Stomach (tissue), 9 donors: ENCODE results near the gene RAP2A. TPM values are rescaled to one million over a fixed set of nuclear protein-coding genes. Genes with fewer than 3 reads are reported as not detected.

ENCODE experiments used
- DNase-seq, 2 donors: peaks; one replicate each; pipeline versions ENCODE4 v3.0.0 to v3.0.0-alpha.2; 2013 to 2019
- H3K27ac ChIP-seq, 5 donors: fragments of 200-600 bp in 4 of 5; sonication (generic) in 4 of 5; one replicate each; pipeline ENCODE4 v1.5.1; 2013 to 2019; ENCODE audit warnings: mild to moderate bottlenecking in 1 of 5, moderate library complexity in 1 of 5
- H3K27me3 ChIP-seq, 3 donors: fragments of 200-600 bp; sonication (generic); one replicate each; pipeline ENCODE4 v1.5.1; 2017 to 2019; ENCODE audit warnings: mixed run types in 1 of 3
- H3K36me3 ChIP-seq, 4 donors: fragments of 200-600 bp; sonication (generic); 1 replicate in 3 of 4; 2 replicates in 1 of 4; pipeline ENCODE4 v1.5.1; 2016 to 2019
- H3K4me1 ChIP-seq, 4 donors: fragments of 200-600 bp; sonication (generic); one replicate each; pipeline ENCODE4 v1.5.1; 2016 to 2019
- H3K4me3 ChIP-seq, 4 donors: fragments of 200-600 bp; sonication (generic) in 3 of 4; one replicate each; pipeline ENCODE4 v1.5.1; 2016 to 2019; ENCODE audit warnings: mild to moderate bottlenecking in 1 of 4
- H3K9me3 ChIP-seq, 4 donors: fragments of 200-600 bp; sonication (generic); one replicate each; pipeline ENCODE4 v1.5.1; 2016 to 2019
- CTCF ChIP-seq, 7 experiments: fragments of 450-650 bp in 4 of 7; fragments of 200-600 bp in 3 of 7; sonication (generic) in 3 of 7; IDR thresholded peaks; one replicate each; pipeline ENCODE4 v1.5.1; 2016 to 2019; ENCODE audit warnings: antibody characterized with exemption in 7 of 7, control low read depth in 2 of 7, mild to moderate bottlenecking in 1 of 7
- EP300 ChIP-seq: sonication (generic); formaldehyde crosslinking; IDR thresholded peaks from one replicate; pipeline ENCODE4 v1.6.1; 2017; ENCODE audit warnings: antibody characterized with exemption
- POLR2A ChIP-seq, 4 donors: fragments of 450-650 bp; IDR thresholded peaks; one replicate each; pipeline ENCODE4 v1.6.1; 2016; ENCODE audit warnings: antibody characterized with exemption in 4 of 4, control low read depth in 2 of 4, mild to moderate bottlenecking in 1 of 4, moderate library complexity in 1 of 4
- POLR2AphosphoS5 ChIP-seq, 3 donors: sonication (generic); formaldehyde crosslinking; IDR thresholded peaks; one replicate each; pipeline ENCODE4 v1.6.1; 2016; ENCODE audit warnings: antibody characterized with exemption in 3 of 3
- WGBS, 5 donors: extraction: QIAGEN DNeasy Blood & Tissue Kit in 3 of 5; methylation state at CpG; one replicate each; pipeline versions ENCODE4 v1.1.5 to v1.1.7; 2013 to 2018; 5-methylcytosine and 5-hydroxymethylcytosine counted together
- intact Hi-C: fragments of 100-400 bp; cut with DNase I; formaldehyde crosslinking; loops from one replicate; pipeline ENCODE4 v1.15.1; 2023; ENCODE audit warnings: low total_unique reads
- polyA plus RNA-seq, 3 donors: library from polyadenylated mRNA; stranded (reverse); fragments of 200-250 nt; gene quantifications; one replicate each; pipeline ENCODE4 v1.2.3, GENCODE V29; 2013
- total RNA-seq, 5 donors: library from RNA; depleted of rRNA; stranded (reverse); fragments of >200 nt; gene quantifications; one replicate each; pipeline versions ENCODE4 v1.1.0 to v1.2.3, GENCODE V29; 2014 to 2016
- donor health status: healthy with polysubstance abuse.
- donor health status: Bipolar disorder and iron deficiency.
- donor health status: healthy.

The RAP2A gene
- total and polyA plus RNA-seq, 8 donors, result 2.6 to 51.0 (median 8.6) TPM

- no peaks in the 10 kb centered on the region for H3K36me3 ChIP-seq
- no peaks in the 10 kb centered on the region for H3K27me3 ChIP-seq
- DNase-seq, result no peak
- no peak overlapping the region for H3K27ac ChIP-seq
- TF ChIP-seq POLR2AphosphoS5 (IDR thresholded peaks at IDR 0.05) (no peak), POLR2A (IDR thresholded peaks at IDR 0.05) (no peak), EP300 (no peak), CTCF (IDR thresholded peaks at IDR 0.05) (no peak)
- H3K4me3 ChIP-seq, result no peak overlapping the region
- H3K9me3 ChIP-seq, result no peaks in the 10 kb centered on the region
- 91 to 98% (median 95%) methylated on average over 1 of the region's 1 CpG for WGBS, 5 donors
- no peaks in the 10 kb centered on the region for H3K4me1 ChIP-seq
- intact Hi-C loops, result no loop called here
Measured at GRCh38 chr13:97483465-97483864, 49.5 kb downstream of the RAP2A start.

GRCh38 chr13:97484301-97484700 is 50.3 kb downstream of the RAP2A start:
- no peaks in the 10 kb centered on the region for H3K9me3 ChIP-seq
- H3K27me3 ChIP-seq, result no peaks in the 10 kb centered on the region
- 78 to 86% (median 81%) methylated on average over 2 of the region's 2 CpGs for WGBS, 5 donors
- intact Hi-C loops, result no loop called here
- H3K4me1 ChIP-seq, result no peaks in the 10 kb centered on the region
- H3K36me3 ChIP-seq, result no peaks in the 10 kb centered on the region
- TF ChIP-seq POLR2A (IDR thresholded peaks at IDR 0.05) (no peak), CTCF (IDR thresholded peaks at IDR 0.05) (no peak), POLR2AphosphoS5 (IDR thresholded peaks at IDR 0.05) (no peak), EP300 (no peak)
- H3K4me3 ChIP-seq, result no peak overlapping the region
- DNase-seq, result no peak
- H3K27ac ChIP-seq, result no peak overlapping the region

- H3K27ac ChIP-seq, result no peak overlapping the region
- intact Hi-C loops, result no loop called here
- 88 to 95% (median 90%) methylated on average over 1 of the region's 1 CpG for WGBS, 5 donors
Measured at GRCh38 chr13:97485320-97485719, 51.4 kb downstream of the RAP2A start.

GRCh38 chr13:97490702-97491307 is 56.8 kb downstream of the RAP2A start:
- Histone ChIP-seq H3K36me3 (no peaks in the 10 kb centered on the region), H3K27me3 (no peaks in the 10 kb centered on the region), H3K4me1 (no peaks in the 10 kb centered on the region), H3K4me3 (no peak overlapping the region), H3K9me3 (peaks cover 0 to 13% (median 0%) of the 10 kb centered on the region in 4 donors), H3K27ac (no peak overlapping the region)
- WGBS, 5 donors, result 93 to 100% (median 98%) methylated on average over 1 of the region's 1 CpG
- intact Hi-C loops, result no loop called here
- DNase-seq, result no peak
- TF ChIP-seq CTCF (IDR thresholded peaks at IDR 0.05) (no peak), POLR2A (IDR thresholded peaks at IDR 0.05) (no peak), POLR2AphosphoS5 (IDR thresholded peaks at IDR 0.05) (no peak), EP300 (no peak)

More at GRCh38 chr13:97485320-97485719, 51.4 kb downstream of the RAP2A start:
- H3K9me3 ChIP-seq, result peaks cover 0 to 1% (median 0%) of the 10 kb centered on the region in 4 donors
- TF ChIP-seq POLR2AphosphoS5 (IDR thresholded peaks at IDR 0.05) (no peak), EP300 (no peak), CTCF (IDR thresholded peaks at IDR 0.05) (no peak), POLR2A (IDR thresholded peaks at IDR 0.05) (no peak)
- DNase-seq, result no peak
- H3K27me3 ChIP-seq, result no peaks in the 10 kb centered on the region
- no peaks in the 10 kb centered on the region for H3K4me1 ChIP-seq
- no peak overlapping the region for H3K4me3 ChIP-seq
- no peaks in the 10 kb centered on the region for H3K36me3 ChIP-seq
